ENCODE data around the gene SLC16A8.

DNA sequence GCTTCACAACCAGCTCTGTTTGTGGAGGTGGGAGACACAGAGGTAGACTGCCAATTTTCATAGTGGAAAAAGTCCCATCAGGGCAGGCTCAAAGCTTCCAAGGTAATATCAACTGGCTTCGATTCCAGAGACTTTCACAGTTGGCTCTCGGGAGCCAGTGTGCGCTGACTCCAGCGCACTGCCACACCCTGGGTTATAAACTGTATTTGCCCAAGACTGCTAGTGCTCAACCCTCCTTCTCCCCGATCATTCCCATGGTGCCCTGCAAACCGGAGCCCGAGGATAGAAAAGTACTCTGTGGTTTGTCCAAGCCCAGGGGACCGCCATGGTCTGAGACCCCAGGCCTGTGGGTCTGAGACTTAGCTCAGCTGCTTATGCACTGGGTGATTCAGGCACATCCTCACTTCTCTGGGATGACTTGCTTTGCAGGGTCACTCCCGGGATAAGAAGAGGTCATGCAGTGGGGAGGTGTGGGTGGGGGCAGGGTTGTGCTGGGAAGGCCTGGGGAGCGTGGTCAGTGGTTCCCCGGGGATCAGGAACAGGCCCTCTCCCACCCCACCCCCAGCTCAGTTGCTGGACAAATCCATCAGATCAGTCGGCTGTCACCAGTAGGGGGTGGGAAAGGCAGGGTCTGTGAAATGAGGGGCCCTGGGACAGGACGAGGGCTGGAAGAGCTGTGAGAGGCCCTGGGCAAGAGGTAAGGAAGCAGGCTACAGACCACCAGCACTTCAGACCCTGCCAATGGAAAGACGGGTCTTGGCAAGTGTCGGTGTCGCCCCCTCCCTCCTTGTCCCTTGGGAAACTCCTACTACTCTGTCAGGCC lies 53.5 kb downstream of the SLC16A8 start:
- TF ChIP-seq POLR2AphosphoS5 (IDR thresholded peaks at IDR 0.05; ENCODE audit: borderline replicate concordance, low read depth, low read length) (no peak), EZH2 (IDR thresholded peaks at IDR 0.05) (no peak)
